ENCODE results near the gene PTGR1.
"Not testable (repeated sequence)": the region's sequence is repeated elsewhere in the genome, so short reads cannot be mapped to it uniquely, and the experiment has no call there.

Gene PTGR1

GRCh38 chr9:111613436-111614040, 14.1 kb upstream of the PTGR1 start:
- no peak for DNase-seq (ENCODE audit: low read depth)

- no peak for DNase-seq (ENCODE audit: low read depth)
Measured at GRCh38 chr9:111610845-111611244, 11.4 kb upstream of the PTGR1 start.

- DNase-seq (ENCODE audit: low read depth) = no peak
Measured at GRCh38 chr9:111610149-111610548, 10.7 kb upstream of the PTGR1 start.

- no peak for DNase-seq (ENCODE audit: low read depth)
Measured at GRCh38 chr9:111605041-111605559, 5.7 kb upstream of the PTGR1 start.

GRCh38 chr9:111604054-111604615, 4.7 kb upstream of the PTGR1 start:
- no peak for DNase-seq (ENCODE audit: low read depth)

- no peak for DNase-seq (ENCODE audit: low read depth)
Measured at GRCh38 chr9:111603041-111603440, 3.6 kb upstream of the PTGR1 start.

GRCh38 chr9:111601237-111602018, 2.0 kb upstream of the PTGR1 start:
- peak; percentile 23 for DNase-seq (ENCODE audit: low read depth)

- DNase-seq (ENCODE audit: low read depth) = no peak
Measured at GRCh38 chr9:111599955-111600343, 502 bp upstream of the PTGR1 start.

- peak; percentile 19 for DNase-seq (ENCODE audit: low read depth)
Measured at GRCh38 chr9:111598733-111599091, 735 bp downstream of the PTGR1 start.

- peak; percentile 33 for DNase-seq (ENCODE audit: low read depth)
Measured at GRCh38 chr9:111597852-111598732, 1.4 kb downstream of the PTGR1 start.

- DNase-seq (ENCODE audit: low read depth) = no peak
Measured at GRCh38 chr9:111588846-111589245, 10.6 kb downstream of the PTGR1 start.

GRCh38 chr9:111586378-111586777, 13.1 kb downstream of the PTGR1 start:
- DNase-seq (ENCODE audit: low read depth) = no peak

- peak; percentile 41 for DNase-seq (ENCODE audit: low read depth)
Measured at GRCh38 chr9:111582888-111583287, 16.6 kb downstream of the PTGR1 start.

GRCh38 chr9:111572950-111573604, 26.4 kb downstream of the PTGR1 start:
- DNase-seq (ENCODE audit: low read depth) = peak; percentile 89

GRCh38 chr9:111568127-111568526, 31.3 kb downstream of the PTGR1 start:
- not testable (repeated sequence) for DNase-seq (ENCODE audit: low read depth)

- peak; percentile 2 for DNase-seq (ENCODE audit: low read depth)
Measured at GRCh38 chr9:111566234-111566633, 33.2 kb downstream of the PTGR1 start.

GRCh38 chr9:111561165-111561719, 38.2 kb downstream of the PTGR1 start:
- DNase-seq (ENCODE audit: low read depth) = no peak

GRCh38 chr9:111559000-111559610, 40.3 kb downstream of the PTGR1 start:
- DNase-seq (ENCODE audit: low read depth) = peak; percentile 25

GRCh38 chr9:111555425-111555824, 44.0 kb downstream of the PTGR1 start:
- not testable (repeated sequence) for DNase-seq (ENCODE audit: low read depth)

GRCh38 chr9:111548623-111549022, 50.8 kb downstream of the PTGR1 start:
- DNase-seq (ENCODE audit: low read depth) = no peak

Measured in stromal cell of bone marrow (primary cell).